ENCODE results near the gene CDH24. TPM values are rescaled to one million over a fixed set of nuclear protein-coding genes. Genes with fewer than 3 reads are reported as not detected.

Gene CDH24
- total RNA-seq, 1 donor from 2014 or later: 15.0 TPM

DNA sequence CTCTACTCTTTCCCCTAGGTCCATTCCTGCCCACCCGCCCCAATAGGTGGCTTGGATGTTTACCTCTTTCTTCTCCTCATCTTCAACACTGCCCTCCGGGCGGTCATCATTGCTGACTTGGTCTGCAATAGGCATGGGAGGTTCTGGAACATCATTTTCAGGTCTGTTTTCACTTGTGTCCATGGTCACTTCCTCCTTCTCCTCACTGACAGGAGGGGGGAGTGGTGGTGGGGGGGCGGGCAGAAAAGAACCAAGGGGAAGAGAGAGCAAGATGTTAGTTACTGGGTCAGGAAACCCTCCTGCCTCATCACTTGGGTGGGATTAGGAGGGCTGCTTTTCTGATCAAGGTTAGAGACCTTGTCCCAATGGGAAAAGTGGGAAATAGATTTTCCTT is 12.1 kb upstream of the CDH24 start:
- H3K4me2 ChIP-seq: peak overlapping the region; percentile 85
- H3K4me1 ChIP-seq: peaks cover 53% of the 10 kb centered on the region
- H2AFZ ChIP-seq (replicated peaks): no peak overlapping the region
- no peak for TF ChIP-seq EZH2phosphoT487 (IDR thresholded peaks at IDR 0.05)
- TF ChIP-seq EZH2 (IDR thresholded peaks at IDR 0.05): no peak
- TF ChIP-seq, protein P1, sequence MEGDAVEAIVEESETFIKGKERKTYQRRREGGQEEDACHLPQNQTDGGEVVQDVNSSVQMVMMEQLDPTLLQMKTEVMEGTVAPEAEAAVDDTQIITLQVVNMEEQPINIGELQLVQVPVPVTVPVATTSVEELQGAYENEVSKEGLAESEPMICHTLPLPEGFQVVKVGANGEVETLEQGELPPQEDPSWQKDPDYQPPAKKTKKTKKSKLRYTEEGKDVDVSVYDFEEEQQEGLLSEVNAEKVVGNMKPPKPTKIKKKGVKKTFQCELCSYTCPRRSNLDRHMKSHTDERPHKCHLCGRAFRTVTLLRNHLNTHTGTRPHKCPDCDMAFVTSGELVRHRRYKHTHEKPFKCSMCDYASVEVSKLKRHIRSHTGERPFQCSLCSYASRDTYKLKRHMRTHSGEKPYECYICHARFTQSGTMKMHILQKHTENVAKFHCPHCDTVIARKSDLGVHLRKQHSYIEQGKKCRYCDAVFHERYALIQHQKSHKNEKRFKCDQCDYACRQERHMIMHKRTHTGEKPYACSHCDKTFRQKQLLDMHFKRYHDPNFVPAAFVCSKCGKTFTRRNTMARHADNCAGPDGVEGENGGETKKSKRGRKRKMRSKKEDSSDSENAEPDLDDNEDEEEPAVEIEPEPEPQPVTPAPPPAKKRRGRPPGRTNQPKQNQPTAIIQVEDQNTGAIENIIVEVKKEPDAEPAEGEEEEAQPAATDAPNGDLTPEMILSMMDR (IDR thresholded peaks at IDR 0.05): no peak
- no peaks in the 10 kb centered on the region for H3K9me3 ChIP-seq (ENCODE audit: low read depth)
- DNase-seq (ENCODE audit: low spot score): no peak
- no peaks in the 10 kb centered on the region for H3K9me3 Mint-ChIP-seq
- H3F3A ChIP-seq (ENCODE audit: low read depth): peaks cover 80% of the 10 kb centered on the region
- H3K9ac ChIP-seq: no peak overlapping the region
- peak overlapping the region; percentile 92 for H3K4me3 ChIP-seq
- H3K4me1 Mint-ChIP-seq: peaks cover 47% of the 10 kb centered on the region
- no peaks in the 10 kb centered on the region for H3K27me3 ChIP-seq
- H3K36me3 Mint-ChIP-seq: peaks cover 24% of the 10 kb centered on the region
- H4K20me1 ChIP-seq (ENCODE audit: low read depth): peaks cover 68% of the 10 kb centered on the region
- peaks cover 22% of the 10 kb centered on the region for H3K36me3 ChIP-seq
- peak overlapping the region; percentile 89 for H3K4me3 Mint-ChIP-seq
- H3K27ac Mint-ChIP-seq: no peak overlapping the region
- peaks cover 73% of the 10 kb centered on the region for H3K79me2 ChIP-seq (ENCODE audit: low read depth)
- peak overlapping the region; percentile 11 for H3K27ac ChIP-seq
- peaks cover 10% of the 10 kb centered on the region for H3K27me3 Mint-ChIP-seq (ENCODE audit: insufficient read depth, low read depth)

DNA sequence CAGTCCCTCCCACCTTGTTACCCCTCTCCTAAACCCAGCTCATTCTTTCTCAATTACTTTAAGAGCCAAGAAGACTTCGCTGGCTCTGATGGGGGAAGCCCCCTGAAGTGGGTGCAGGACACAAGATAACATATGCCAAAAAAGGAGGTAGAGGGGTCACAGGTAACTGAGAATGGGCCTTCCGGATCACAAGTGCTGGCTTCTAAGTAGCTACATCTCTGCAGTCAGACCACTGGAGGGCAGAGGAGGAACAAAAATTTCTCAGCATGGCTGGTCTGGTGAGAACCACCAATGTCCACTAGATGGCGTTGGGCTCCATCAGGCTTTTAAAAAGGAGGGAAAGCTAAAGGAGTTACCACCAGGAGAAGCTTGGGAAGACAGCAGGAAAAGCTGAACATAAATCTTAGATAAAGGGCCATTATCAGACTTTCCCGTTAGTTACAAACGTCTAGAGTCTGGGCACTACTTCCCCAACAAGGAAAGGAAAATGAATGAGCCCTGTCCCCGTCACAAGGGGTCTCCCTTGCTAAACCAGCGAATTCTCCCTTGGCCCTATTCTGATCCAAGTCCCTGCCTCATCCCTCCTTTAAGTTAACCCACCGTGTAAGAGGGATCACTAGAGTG is 11.6 kb upstream of the CDH24 start:
- DNase-seq (ENCODE audit: low spot score): peak; percentile 93
- Histone ChIP-seq H2AFZ (replicated peaks) (no peak overlapping the region), H3K9me3 (ENCODE audit: low read depth) (no peaks in the 10 kb centered on the region), H3K36me3 (peaks cover 22% of the 10 kb centered on the region), H3K4me3 (peak overlapping the region; percentile 92), H4K20me1 (ENCODE audit: low read depth) (peaks cover 74% of the 10 kb centered on the region), H3K4me1 (peaks cover 53% of the 10 kb centered on the region), H3K4me2 (peak overlapping the region; percentile 85), H3K27ac (peak overlapping the region; percentile 11), H3K79me2 (ENCODE audit: low read depth) (peaks cover 78% of the 10 kb centered on the region), H3F3A (ENCODE audit: low read depth) (peaks cover 86% of the 10 kb centered on the region), H3K9ac (no peak overlapping the region), H3K27me3 (no peaks in the 10 kb centered on the region)
- TF ChIP-seq, protein P1 (IDR thresholded peaks at IDR 0.05): peak; percentile 100
- no peak for TF ChIP-seq EZH2 (IDR thresholded peaks at IDR 0.05)
- Mint-ChIP-seq H3K4me1 (peaks cover 47% of the 10 kb centered on the region), H3K27me3 (ENCODE audit: insufficient read depth, low read depth) (peaks cover 10% of the 10 kb centered on the region), H3K4me3 (peak overlapping the region; percentile 77), H3K27ac (peak overlapping the region; percentile 57), H3K36me3 (peaks cover 27% of the 10 kb centered on the region), H3K9me3 (no peaks in the 10 kb centered on the region)

DNA sequence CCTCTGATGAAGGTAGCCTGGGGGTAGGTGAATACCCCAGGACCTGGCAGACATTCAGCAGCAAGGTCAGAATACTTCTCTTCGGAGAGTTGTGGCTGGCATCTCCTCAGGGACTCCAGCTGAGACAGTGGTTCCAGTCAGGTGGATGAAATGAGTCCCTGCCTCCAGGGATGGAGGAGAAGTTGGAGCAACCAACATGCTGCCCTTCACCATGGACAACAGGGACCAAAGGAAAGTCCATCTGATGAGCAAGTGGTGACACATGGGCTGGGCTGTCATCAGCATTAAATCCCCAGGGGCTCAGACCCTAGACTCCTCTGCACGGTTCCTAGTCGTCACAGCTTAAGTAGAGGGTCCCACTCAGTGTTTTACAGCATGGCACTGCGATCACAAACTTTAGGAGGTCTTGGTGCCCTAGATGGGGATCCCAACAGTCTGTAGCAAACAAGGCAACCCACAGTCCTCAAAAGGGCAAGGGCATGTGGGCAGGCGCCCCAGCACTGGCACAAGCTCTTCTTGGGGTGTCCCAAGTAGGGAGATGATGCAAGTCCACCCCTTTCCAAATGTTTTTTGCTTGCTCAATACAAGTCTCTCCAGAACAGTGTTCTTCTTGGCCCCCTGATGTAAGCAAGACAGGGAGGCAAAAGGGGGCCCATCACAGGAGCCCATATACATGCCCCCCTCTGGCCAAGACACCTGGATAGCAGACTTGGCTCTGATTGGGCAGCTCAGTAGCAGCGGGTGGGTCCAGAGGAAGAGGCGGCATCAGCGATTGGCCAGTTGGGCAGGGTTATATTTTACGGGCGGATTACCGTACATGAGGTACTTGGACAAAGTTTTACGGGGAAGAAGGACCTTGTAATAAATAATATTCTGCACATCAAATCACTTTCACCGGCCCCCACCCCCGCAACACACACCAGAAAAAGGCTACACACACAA is 10.8 kb upstream of the CDH24 start:
- H3K27me3 Mint-ChIP-seq (ENCODE audit: insufficient read depth, low read depth): peaks cover 10% of the 10 kb centered on the region
- H3K79me2 ChIP-seq (ENCODE audit: low read depth): peaks cover 83% of the 10 kb centered on the region
- no peak overlapping the region for H3K9ac ChIP-seq
- H3K36me3 Mint-ChIP-seq: peaks cover 34% of the 10 kb centered on the region
- H3K27ac ChIP-seq: no peak overlapping the region
- H3F3A ChIP-seq (ENCODE audit: low read depth): peaks cover 91% of the 10 kb centered on the region
- H3K36me3 ChIP-seq: peaks cover 29% of the 10 kb centered on the region
- TF ChIP-seq, protein P1 (IDR thresholded peaks at IDR 0.05): no peak
- TF ChIP-seq EZH2 (IDR thresholded peaks at IDR 0.05) (no peak), EZH2phosphoT487 (IDR thresholded peaks at IDR 0.05) (no peak)
- H3K27ac Mint-ChIP-seq: no peak overlapping the region
- no peak for DNase-seq (ENCODE audit: low spot score)
- no peak overlapping the region for H2AFZ ChIP-seq (replicated peaks)
- peak overlapping the region; percentile 85 for H3K4me2 ChIP-seq
- no peaks in the 10 kb centered on the region for H3K9me3 Mint-ChIP-seq
- H3K4me3 ChIP-seq: peak overlapping the region; percentile 92
- no peaks in the 10 kb centered on the region for H3K27me3 ChIP-seq
- peaks cover 46% of the 10 kb centered on the region for H3K4me1 Mint-ChIP-seq
- H4K20me1 ChIP-seq (ENCODE audit: low read depth): peaks cover 81% of the 10 kb centered on the region
- H3K9me3 ChIP-seq (ENCODE audit: low read depth): no peaks in the 10 kb centered on the region
- peaks cover 53% of the 10 kb centered on the region for H3K4me1 ChIP-seq
- peak overlapping the region; percentile 77 for H3K4me3 Mint-ChIP-seq
